Inflammatory macrophage (primary cell): Measurements from ENCODE around the gene IFT43.
A peak's percentile ranks its signal among the peaks of the same experiment; 100 is the strongest.

Experiments used
- DNase-seq, 2 donors: peaks; one replicate each; pipeline ENCODE4 v3.0.0-alpha.2; 2020 to 2022
- total RNA-seq, 18 experiments: gene quantifications; one replicate each; lab custom pipeline; 2026; ENCODE audit warnings: mixed read lengths in 6 of 18, inconsistent platforms in 2 of 18; lab: John Stamatoyannopoulos, UW

IFT43 gene
- total RNA-seq: 2.1 to 5.5 (median 4.2) reads per million in 18 experiments

DNA sequence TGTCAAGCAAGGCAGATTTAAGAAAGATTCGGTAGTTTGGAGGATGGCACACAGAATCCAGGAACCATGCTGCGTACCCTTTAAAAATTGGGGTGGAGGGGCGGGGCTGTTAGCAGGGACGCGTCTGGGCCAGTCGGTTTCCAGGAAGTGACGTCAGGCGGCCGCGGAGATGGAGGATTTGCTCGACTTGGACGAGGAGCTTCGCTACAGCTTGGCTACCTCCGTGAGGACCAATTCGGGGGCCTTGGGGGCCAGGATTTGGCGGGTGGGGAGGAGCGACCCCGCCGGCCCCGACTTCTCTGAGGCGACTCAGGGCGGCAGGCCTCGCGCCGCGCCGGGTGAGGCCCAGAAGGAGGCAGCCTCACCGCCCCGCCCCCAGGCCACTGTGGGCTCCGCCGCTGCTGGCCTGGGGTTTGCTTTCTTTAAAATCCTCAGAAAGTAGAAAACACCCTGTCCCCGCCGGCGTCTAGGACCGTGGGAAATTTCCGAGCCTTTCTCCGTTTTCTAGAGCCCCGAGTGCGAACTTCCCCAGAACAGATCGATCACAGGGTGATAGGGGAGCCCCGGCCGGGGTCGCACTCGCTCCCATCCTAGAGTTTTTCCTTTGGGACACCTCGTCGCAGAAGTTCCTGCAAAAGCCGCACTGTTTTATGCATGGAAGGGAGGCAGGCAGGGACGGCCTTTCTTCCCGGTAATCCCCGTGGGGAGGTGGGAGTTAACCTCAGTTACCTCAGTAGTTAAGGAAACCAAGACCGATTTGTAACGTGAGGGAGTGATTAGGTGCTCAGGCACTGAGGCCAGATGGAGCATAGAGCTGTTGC lies at the start of gene IFT43:
Gene IFT43, plus strand, starts transcription at position 146 of the 821 bp plus-strand sequence. Its CDS starts 24 bp downstream, at position 170.
- peak; percentile 74 to 85 for DNase-seq

DNA sequence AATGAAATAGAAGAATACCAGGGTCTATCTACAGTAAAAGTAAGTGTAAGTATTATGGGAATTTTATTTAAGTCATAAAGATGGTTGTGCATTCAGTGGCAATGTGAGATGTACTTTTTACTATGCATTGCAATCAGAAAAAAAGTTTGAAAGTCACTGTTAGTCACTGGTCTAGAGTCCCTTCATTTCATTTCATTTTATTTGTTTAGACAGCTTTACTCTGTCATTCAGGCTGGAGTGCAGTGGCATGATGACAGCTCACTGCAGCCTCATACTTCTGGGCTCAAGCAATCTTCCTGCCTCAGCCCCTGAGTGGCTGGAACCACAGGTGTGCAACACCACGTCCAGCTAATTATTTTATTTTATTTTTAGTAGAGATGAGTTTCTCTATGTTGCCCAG lies 46.4 kb upstream of the IFT43 start:
- DNase-seq: no peak

DNA sequence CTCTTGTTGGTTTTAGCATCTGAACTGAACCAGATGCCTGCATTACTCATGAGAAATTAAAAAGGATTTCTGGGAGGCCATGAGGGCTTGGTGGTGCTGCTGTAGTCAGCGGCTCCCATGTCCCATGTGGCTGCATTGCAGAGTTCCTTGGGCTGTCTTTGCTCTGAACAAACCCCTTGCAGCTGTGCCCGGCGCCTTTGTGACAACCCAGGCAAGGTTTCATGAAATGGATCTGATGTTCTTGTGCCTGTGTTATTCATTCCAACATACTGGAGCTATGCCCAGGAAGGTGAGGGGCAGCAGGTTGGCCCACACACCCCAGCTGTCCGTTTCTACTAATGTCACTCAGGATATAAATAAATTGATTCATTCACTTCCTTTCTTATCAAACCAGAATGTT lies 44.5 kb upstream of the IFT43 start:
- DNase-seq: no peak

DNA sequence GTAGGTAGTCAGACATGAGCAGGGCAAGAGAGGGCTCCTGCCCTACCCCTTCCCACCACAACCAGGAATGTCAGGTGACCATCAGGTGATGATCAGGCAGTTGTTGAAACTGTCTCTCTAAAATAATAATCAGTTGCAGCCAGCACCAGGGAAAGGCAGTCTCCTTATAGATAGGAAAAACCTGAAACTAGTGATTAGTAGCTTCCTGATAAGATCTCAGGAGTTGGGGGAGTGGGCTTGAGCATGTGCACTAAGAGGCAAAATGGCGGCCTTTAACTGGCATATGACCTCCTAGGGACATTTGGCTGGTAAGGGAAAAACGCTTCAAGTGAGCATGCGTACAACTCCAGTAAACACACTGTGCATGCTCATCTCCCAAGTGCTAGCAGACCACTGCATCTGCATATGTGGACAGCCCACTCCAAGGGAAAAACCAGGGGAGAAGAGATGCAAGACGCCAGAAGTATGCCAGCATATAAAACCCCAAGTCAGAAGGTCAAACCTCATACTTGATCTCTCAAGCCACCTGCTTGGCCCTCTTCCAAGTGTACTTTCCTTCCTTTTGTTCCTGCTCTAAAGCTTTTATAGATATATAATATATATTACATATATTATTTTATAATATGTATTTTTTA lies 40.8 kb upstream of the IFT43 start:
- DNase-seq: no peak

DNA sequence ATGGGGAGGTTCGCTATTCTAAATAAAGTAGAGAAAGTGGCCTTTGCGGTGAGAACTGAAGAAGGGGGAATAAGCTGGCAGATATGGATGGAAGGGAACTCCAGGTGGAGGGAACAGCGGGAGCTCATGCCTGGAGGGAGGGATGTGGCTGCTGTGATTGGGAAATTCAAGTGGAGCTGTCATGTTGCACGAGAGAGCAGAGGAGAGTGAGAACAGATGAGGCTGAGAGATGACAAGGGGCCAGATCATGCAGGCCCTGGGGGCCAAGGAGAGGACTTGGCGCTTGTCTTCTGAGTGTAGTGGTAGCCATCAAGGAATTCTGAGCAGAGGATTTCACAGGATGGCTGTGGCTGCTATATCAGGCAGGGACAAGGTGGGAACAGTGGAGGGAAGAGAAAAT lies 38.8 kb upstream of the IFT43 start:
- no peak for DNase-seq

DNA sequence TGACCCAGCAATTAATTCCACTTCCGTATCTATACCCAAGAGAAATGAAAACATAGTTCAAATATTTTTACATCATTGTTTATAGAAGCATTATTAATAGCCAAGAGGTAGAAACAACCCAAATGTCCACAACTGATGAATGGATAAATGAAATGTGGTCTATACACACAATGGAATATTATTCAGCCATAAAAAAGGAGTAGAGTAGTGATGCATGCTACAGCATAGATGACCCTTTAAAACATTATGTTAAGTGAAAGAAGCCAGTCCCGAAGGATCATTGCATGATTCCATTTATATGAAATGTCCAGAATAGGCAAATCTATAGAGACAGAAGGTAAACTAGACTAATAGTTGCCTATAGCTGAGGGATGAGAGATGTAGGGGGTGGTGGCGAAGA lies 33.1 kb upstream of the IFT43 start:
- no peak for DNase-seq

DNA sequence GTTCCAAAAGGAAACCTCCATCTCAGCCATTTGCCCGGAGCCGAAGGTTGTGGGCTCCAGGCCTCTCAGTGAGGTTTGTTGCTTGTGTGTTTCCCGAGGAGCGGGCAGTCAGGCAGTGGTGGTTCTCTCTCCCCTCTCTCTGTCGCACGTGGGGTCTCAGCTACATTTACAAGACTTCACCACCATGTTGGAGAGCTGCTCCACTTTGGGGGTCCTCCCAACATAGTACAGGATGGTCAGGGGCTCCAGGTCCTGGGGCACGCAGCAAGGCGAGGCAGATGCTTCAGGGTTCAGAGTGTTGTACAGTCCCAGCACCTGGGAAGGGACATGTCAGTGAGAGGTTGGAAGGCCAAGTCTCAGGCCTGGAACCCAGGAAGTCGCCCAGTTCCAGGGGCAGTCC lies 26.5 kb upstream of the IFT43 start:
- no peak for DNase-seq

DNA sequence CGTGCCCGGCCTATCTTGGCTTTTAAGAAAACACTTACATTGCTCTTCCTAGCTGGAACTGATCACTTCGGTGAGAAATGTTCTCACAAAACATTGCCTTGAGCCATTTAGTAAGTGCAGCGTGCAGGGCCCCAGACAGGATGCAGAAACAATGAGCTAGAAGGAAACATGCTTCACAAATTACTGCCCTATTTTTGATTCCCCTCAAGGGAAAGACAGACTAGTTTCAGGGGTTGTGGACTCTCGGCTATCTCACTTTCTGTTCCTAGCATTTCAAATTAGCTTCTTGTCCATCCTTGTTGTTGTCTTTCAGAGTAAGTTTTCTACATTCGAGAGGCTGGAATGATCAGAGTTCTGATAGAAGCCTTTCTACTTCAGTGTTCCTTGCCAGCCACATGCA lies 25.3 kb upstream of the IFT43 start:
- no peak for DNase-seq

DNA sequence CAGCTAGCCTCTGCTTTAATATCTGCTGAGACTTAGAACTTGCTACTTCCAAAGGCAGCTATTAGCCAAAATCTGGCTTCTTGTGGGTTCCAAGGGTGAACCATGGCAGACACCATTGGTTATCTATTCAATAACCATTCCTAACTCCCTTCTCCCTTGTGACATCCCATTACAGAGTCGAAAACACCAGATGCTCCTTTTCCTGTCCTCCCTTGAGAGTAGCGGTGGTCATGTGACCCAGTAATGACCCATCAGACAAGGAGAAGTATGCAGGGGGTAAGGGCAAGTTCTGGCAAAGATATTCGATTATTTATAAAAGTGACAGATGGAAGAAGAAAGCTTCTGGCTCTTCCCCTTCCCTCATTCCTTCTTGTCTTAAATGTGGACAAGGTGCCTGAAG lies 23.9 kb upstream of the IFT43 start:
- DNase-seq: no peak

DNA sequence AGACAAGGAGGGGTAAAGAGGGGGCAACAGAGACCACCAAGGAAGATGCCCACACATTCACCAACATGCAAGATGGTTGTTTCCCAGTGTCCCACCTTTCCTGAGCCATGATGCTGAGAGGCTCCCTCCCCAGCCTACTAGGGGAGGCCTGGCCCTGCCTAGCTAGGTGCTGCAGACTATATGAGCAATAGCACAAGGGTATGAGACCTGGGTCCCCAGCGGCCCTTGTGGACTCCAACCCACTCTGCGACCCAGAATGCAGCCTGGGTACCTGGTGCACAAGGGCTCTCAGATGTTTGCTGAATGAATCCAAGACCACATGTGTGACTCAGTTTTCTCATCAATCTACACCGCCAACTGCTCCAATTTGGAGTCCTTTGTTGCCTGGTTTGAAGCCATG lies 17.7 kb upstream of the IFT43 start:
- no peak for DNase-seq

DNA sequence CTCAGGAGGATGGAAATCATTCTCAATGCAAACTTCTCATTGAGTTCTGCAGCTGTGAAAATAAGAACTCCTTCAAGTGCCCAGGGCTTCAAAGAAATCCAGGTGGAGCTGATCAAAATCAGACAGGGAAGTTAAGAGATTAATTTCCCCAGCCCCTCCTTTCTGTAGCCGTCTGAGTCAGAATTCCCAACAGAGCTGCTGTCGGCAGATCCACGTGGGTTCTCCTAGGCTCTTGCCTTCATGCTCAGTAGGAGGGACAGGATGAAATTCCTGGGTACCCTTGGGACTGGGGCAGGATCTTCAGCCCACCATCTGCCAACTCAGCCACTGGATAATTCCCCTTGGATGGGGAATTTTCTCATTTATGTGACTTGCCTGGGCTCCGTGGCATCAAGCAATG lies 17.1 kb upstream of the IFT43 start:
- no peak for DNase-seq

DNA sequence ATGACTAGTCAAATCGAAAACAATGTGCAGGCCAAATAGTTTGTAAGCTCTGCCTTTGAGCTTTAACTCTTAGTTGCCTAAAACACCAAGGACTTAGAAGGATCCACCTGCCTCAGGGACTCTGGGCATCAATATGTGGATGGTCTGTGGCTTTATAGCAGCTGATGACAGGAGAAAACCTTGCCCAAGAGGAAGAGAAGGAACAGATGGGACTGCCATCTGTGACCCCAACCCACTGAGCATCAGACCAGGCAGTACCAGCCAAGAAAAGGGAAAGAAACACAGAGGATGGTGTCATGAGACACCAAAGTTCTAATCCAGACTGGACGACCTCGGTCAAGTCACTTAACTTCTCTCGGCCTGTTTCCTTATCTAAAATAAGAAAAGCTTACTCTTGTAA lies 16.4 kb upstream of the IFT43 start:
- no peak for DNase-seq

DNA sequence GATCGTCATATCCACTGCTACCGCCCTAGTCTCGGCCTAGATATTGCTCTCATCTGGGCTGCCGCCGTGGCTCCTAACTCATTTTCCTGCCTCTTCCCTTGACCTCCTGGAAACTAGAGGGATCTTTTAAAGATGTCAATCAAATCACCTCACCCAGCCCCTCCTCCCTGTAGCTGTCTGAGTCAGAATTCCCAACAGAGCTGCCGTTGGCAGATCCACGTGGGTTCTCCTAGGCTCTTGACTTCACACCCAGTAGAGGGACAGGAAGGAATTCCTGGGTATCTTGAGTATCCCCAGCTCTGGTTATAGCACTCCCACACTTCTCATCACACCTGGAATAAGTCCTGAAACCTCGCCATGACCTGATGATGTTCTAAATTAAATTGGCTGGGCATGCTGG lies 15.7 kb upstream of the IFT43 start:
- no peak for DNase-seq

DNA sequence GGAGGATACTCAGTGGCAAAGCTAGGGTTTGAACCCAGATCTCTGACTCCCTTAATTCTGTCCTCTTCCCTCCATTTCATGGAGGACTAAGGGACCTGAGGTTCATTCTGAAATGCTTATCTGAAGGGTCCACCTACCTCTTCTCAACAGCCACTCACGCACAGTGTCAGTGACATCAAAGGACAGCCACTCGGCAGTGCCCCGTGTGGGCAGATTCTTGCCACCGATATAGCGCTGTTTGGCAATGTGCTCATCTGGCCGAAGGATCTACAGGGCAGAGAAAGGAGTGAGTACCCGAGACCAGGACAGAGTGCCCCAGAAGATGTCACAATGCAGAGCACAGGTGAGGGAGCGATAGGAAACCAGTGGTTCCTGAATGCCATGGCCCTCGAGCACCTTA lies 14.6 kb upstream of the IFT43 start:
- no peak for DNase-seq

DNA sequence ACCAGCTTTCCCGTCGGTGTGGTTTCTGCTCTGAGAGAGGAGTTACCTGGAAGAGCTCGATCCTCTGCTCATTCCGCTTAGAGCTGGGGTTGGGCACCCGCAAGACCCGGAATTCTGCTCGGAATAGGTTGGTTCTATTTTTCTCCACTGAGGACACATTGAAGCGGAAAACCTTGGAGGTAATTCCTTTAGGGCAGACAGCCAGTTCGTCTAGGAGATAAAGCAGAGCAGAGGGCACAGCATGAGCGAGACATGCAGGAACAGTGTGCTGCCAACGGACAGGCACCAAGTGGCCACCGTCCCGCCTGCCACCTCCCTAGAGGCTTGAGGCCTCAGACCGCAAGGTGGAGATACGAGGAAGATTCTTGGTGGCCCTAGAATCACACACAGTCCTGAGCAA lies 14.1 kb upstream of the IFT43 start:
- DNase-seq: no peak

DNA sequence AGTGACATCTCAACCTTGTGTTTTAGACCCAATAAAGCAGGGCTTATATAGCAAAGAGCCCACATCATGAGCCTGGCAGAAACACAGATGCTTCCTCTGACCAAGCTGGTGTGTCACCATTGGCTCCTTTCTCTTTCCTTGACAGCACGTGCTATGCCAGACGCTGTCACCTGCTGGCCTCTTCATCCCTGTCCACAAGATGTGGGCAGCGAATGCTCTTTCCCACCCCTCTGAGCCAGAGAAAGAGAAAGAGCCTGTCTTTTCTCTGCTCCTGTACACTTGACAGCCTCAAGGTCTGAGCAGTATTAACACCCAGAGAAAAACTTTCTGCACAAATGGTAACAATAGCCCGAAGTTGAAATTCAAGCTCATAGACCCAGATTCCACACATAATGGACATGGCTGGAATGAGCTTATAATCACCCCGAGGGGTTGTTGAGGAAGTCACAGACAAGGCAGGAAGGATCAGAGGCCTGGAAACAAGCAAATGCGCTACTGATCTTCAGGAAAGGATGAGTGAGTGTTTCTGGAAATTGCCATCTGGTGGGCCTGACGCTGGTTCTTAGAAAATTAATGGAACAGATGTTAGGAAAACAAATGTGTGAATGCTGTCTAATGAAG lies 12.7 kb upstream of the IFT43 start:
- no peak for DNase-seq

DNA sequence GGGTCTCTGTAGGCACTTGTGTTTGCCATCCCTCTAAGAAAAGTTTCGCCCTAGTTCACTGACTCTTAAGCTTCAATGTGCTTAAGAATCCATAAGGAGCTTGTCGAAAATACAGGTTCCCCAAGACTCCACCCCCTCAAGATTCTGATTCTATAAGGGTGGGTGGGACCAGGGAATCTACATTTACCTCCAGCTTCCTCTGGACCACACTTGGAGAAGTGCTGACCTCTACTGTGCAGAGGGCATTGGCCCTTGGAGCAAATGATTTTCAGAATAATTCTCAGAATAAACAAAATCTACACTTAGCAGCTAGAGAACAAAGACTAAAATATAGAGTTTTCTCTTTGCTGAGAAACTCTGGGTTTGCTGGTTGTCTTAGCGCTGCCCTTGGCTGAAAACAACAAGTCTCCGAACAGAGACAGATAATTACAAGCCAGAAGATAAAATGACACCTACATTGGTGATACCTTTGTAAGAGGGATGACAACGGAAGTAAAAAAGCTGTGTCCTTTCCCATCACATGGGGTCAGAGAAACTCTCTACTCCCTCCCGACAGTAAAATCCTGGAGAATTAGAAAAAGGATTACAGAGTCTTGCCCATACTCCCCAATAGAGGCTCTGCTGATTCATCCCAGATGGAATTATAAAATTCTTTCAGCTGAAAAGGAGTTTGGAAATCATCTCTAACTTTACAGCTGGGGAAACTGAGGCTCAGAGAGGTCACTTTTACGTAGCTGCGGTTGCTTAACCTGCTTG lies 8.6 kb upstream of the IFT43 start:
- DNase-seq: no peak

DNA sequence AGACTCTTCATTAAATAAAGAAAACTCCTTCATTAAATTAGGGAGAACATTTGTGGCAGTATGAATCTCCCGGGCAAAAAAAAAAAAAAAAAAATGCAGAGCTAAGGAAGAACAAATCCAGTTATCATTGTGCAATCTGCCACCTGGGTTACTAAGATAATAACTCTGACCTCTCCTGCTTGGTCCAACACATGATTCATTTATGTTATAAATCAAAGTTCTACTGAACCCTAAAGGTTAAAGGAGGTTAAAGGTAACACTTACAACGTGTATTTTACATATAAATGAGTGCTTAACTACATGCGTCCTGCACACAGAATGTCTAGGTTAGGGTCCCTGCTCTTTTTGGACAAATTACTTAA lies 8.0 kb upstream of the IFT43 start:
- no peak for DNase-seq

DNA sequence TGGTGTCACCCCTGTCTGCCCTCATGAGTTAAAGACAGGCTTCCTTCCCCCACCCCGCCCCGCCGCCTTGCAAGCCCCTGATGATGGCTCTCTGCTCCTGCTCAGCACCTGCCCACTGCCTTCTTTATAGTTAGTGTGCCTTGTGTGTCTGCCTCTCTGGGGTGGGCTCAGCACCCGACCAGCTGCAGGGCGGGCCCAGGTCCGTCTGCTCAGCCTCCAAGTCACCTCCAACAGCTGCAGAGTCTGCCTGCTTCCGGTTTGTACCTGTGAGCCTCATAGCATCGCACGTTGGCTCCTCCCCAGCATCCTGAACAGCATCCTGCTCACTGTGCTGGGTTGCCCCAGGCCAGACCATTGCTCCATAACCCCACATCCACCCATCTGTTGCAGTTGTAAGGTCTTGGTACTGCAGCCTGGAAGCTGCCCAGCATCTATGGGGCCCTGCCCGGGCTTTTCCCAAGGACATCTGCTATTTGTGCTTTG lies 7.3 kb upstream of the IFT43 start:
- no peak for DNase-seq

DNA sequence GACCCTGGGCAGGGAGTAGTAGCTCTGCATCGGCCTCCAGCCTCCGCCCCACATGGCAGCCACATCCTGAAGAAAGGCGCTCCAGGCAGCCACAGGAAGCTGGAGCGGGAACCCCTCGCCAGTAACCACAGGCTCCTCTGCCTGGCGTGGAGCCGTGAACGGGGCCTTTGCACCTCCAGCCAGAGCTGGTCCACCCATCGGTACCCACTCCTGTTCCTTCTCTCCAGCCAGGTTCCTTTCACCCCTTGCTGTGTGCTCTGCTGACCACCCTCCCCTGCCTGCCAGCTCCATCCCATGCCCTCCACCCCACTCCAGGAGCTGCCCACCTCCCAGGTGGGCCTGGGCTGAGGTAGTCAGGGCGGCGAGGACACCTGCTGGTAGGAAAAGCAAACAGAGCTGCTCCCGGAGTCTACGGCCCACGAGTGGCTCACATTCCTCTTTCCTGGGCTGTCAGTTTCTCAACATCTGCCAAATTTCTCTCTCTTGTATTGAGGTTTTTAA lies 6.4 kb upstream of the IFT43 start:
- DNase-seq: no peak

DNA sequence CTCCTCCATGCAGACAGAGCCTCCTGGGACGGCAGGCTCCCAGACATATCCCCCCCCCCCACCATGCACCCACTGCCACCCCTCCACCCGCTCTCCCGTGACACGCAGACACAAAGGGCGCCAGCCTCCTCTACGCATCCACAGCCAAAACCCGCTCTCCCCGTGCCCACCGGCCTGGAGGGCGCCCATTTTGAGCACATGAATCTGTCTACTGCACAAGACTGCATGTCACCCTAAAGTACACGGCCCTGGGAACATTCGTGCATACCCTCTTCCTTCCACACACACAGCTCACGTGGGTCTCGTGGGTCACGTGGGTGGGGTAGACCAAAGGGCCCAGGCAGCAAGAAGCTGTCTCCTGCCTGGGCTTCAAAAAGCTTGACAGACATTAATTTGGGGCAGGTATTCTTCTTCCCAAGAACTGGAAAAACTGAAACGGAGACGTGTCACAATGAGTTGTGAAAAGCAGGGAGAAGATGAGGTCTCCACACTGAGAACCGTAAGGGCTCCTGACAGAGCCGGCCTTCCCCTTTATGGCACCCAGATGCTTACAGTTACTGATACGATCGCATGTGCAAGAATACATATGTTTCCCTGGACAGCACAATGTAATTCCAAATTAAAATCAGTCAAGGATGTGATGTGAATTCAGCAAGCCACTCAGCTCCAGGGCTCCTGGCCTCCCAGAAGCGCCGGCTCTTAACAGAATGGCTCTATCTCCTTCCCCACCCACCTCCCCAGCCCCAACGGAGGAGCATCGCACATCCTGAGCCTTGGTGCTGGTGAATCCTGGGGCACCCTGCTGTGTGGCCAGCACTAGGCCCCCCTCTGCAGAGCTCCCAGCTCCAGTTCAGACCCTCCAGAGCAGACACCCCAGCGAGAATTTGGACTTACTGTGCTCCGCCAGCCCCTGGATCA lies 5.7 kb upstream of the IFT43 start:
- DNase-seq: no peak

DNA sequence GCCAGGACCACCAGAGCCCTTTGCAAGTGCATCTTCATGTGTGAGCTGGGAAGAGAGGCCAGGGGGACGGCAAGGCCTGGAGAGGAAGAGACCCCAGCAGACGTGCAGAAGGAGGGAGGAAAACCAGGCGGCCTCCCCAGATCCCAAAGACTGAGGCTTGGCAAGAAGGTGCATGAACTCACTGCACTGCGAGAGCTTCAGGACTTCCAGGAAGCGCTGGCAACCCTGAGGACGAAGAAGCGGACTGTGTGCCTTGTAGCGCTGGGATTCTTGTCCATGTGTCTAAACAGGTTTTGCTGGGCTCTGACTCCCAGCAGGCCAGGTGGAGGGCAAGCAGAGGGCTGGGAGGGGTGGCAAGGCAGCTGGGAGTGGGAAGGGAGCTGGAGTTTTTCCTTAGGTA lies 4.7 kb upstream of the IFT43 start:
- no peak for DNase-seq
